H9 (cell line): ENCODE results near the gene ARL4C. TPM values are rescaled to one million over a fixed set of nuclear protein-coding genes. Genes with fewer than 3 reads are reported as not detected.

ENCODE experiments used
- DNase-seq: peaks from one replicate; pipeline ENCODE4 v3.0.0-alpha.2; 2017
- H2AFZ ChIP-seq: one replicate; pipeline ENCODE4 v1.6.1; 2013; ENCODE audit warnings: mild to moderate bottlenecking, low read length, control low read depth, moderate library complexity
- H2AK5ac ChIP-seq: 2 replicates; pipeline ENCODE4 v1.6.1; 2013; ENCODE audit warnings: low read length, control low read depth, mixed read lengths; ENCODE audit not compliant: insufficient read length
- H2BK120ac ChIP-seq: one replicate; pipeline ENCODE4 v1.6.1; 2013; ENCODE audit warnings: low read depth, mild to moderate bottlenecking, low read length, control low read depth, inconsistent platforms; ENCODE audit not compliant: poor library complexity, severe bottlenecking
- H2BK12ac ChIP-seq: 2 replicates; pipeline ENCODE4 v1.6.1; 2013; ENCODE audit warnings: low read length, control low read depth, mixed read lengths, low read depth; ENCODE audit not compliant: insufficient read length
- H2BK15ac ChIP-seq: 2 replicates; pipeline ENCODE4 v1.6.1; 2013; ENCODE audit warnings: low read depth, low read length, control low read depth
- H2BK20ac ChIP-seq: one replicate; pipeline ENCODE4 v1.6.1; 2013; ENCODE audit warnings: low read depth, mild to moderate bottlenecking, low read length, control low read depth, inconsistent platforms; ENCODE audit not compliant: poor library complexity, severe bottlenecking
- H2BK5ac ChIP-seq: 2 replicates; pipeline ENCODE4 v1.6.1; 2013; ENCODE audit warnings: low read length, control low read depth, mixed read lengths; ENCODE audit not compliant: insufficient read length
- H3K14ac ChIP-seq: 2 replicates; pipeline ENCODE4 v1.6.1; 2013; ENCODE audit warnings: low read length, control low read depth; ENCODE audit not compliant: insufficient read depth
- H3K18ac ChIP-seq: 2 replicates; pipeline ENCODE4 v1.6.1; 2013; ENCODE audit warnings: low read depth, mild to moderate bottlenecking, mixed read lengths, low read length, control low read depth; ENCODE audit not compliant: insufficient read length
- H3K23ac ChIP-seq: 2 replicates; pipeline ENCODE4 v1.6.1; 2013; ENCODE audit warnings: low read length, control low read depth, mixed read lengths, low read depth; ENCODE audit not compliant: insufficient read length
- H3K23me2 ChIP-seq: 2 replicates; pipeline ENCODE4 v1.6.1; 2013; ENCODE audit warnings: low read depth, mild to moderate bottlenecking, mixed read lengths, low read length, control low read depth; ENCODE audit not compliant: insufficient read length, poor library complexity, severe bottlenecking
- H3K27ac ChIP-seq: 2 replicates; pipeline ENCODE4 v1.5.1; 2013; ENCODE audit warnings: low read length, control low read depth, mixed read lengths, low read depth; ENCODE audit not compliant: insufficient read length
- H3K27me3 ChIP-seq: 2 replicates; pipeline ENCODE4 v1.6.1; 2013; ENCODE audit warnings: low read length, control low read depth, inconsistent platforms; ENCODE audit not compliant: insufficient read depth
- H3K4ac ChIP-seq: 2 replicates; pipeline ENCODE4 v1.6.1; 2013; ENCODE audit warnings: low read depth, mild to moderate bottlenecking, control low read depth, inconsistent platforms, low read length, moderate library complexity
- H3K4me1 ChIP-seq: 2 replicates; pipeline ENCODE4 v1.6.1; 2013; ENCODE audit warnings: low read length, control low read depth, inconsistent platforms; ENCODE audit not compliant: insufficient read depth
- H3K4me2 ChIP-seq: 2 replicates; pipeline ENCODE4 v1.6.1; 2013; ENCODE audit warnings: low read length, control low read depth, mixed read lengths; ENCODE audit not compliant: insufficient read length, insufficient read depth
- H3K56ac ChIP-seq: 2 replicates; pipeline ENCODE4 v1.6.1; 2013; ENCODE audit warnings: low read depth, mild to moderate bottlenecking, mixed read lengths, low read length, control low read depth; ENCODE audit not compliant: insufficient read length
- H3K79me1 ChIP-seq: 2 replicates; pipeline ENCODE4 v1.6.1; 2013; ENCODE audit warnings: low read depth, mild to moderate bottlenecking, moderate library complexity, low read length, control low read depth, inconsistent platforms; ENCODE audit not compliant: insufficient read depth, poor library complexity, severe bottlenecking
- H3K79me2 ChIP-seq: 2 replicates; pipeline ENCODE4 v1.6.1; 2013; ENCODE audit warnings: low read length, control low read depth, inconsistent platforms; ENCODE audit not compliant: insufficient read depth
- H3K9ac ChIP-seq: 2 replicates; pipeline ENCODE4 v1.6.1; 2013; ENCODE audit warnings: low read length, control low read depth, mixed read lengths; ENCODE audit not compliant: insufficient read length; ENCODE audit errors: extremely low read depth
- H3K9me3 ChIP-seq: one replicate; pipeline ENCODE4 v1.6.1; 2013; ENCODE audit warnings: low read depth, low read length, inconsistent platforms; ENCODE audit not compliant: control insufficient read depth
- H3T11ph ChIP-seq: one replicate; pipeline ENCODE4 v1.6.1; 2013; ENCODE audit warnings: mild to moderate bottlenecking, low read length, control low read depth, inconsistent platforms
- H4K20me1 ChIP-seq: one replicate; pipeline ENCODE4 v1.6.1; 2013; ENCODE audit not compliant: control insufficient read depth, insufficient read length, insufficient read depth
- H4K5ac ChIP-seq: 2 replicates; pipeline ENCODE4 v1.6.1; 2013; ENCODE audit warnings: low read depth, mild to moderate bottlenecking, mixed read lengths, low read length, control low read depth; ENCODE audit not compliant: insufficient read length
- H4K8ac ChIP-seq: replicated peaks from 2 replicates; pipeline ENCODE4 v1.6.1; 2013; ENCODE audit warnings: low read length, control low read depth, mixed read lengths, low read depth; ENCODE audit not compliant: insufficient read length
- H4K91ac ChIP-seq: 2 replicates; pipeline ENCODE4 v1.6.1; 2013; ENCODE audit warnings: low read depth, mild to moderate bottlenecking, moderate library complexity, mixed read lengths, low read length, control low read depth; ENCODE audit not compliant: insufficient read length
- H3K27ac Mint-ChIP-seq, 3 experiments: 2 replicates in 2 of 3; 3 replicates in 1 of 3; pipeline ENCODE4 v1.8.0; 2020 to 2021; ENCODE audit warnings: mixed read lengths in 3 of 3, mild to moderate bottlenecking in 1 of 3, moderate library complexity in 1 of 3
- H3K27me3 Mint-ChIP-seq: 2 replicates; pipeline ENCODE4 v1.8.0; 2021; ENCODE audit warnings: low read depth, mild to moderate bottlenecking, moderate library complexity, mixed read lengths
- H3K36me3 Mint-ChIP-seq, 3 experiments: 2 replicates in 2 of 3; 3 replicates in 1 of 3; pipeline ENCODE4 v1.8.0; 2020 to 2021; ENCODE audit warnings: low read depth in 3 of 3, mixed read lengths in 3 of 3; ENCODE audit not compliant: insufficient read depth in 1 of 3
- H3K4me1 Mint-ChIP-seq, 2 experiments: 2 replicates each; pipeline ENCODE4 v1.8.0; 2020; ENCODE audit warnings: mixed read lengths in 2 of 2
- H3K4me3 Mint-ChIP-seq, 2 experiments: 2 replicates in 1 of 2; 3 replicates in 1 of 2; pipeline ENCODE4 v1.8.0; 2020 to 2021; ENCODE audit warnings: mild to moderate bottlenecking in 2 of 2, mixed read lengths in 2 of 2, moderate library complexity in 1 of 2
- H3K9me3 Mint-ChIP-seq, 2 experiments: 2 replicates in 1 of 2; 3 replicates in 1 of 2; pipeline ENCODE4 v1.8.0; 2020; ENCODE audit warnings: mild to moderate bottlenecking in 2 of 2, mixed read lengths in 2 of 2, moderate library complexity in 1 of 2
- CTCF ChIP-seq: fragments of 200-600 bp; sonication (generic); conservative IDR thresholded peaks from 3 replicates; pipeline ENCODE4 v1.8.0; 2021; ENCODE audit warnings: antibody characterized with exemption, mild to moderate bottlenecking
- WGBS: extraction: QIAGEN DNeasy Blood & Tissue Kit; methylation state at CpG from one replicate; pipeline ENCODE4 v1.1.7; 2013; ENCODE audit warnings: missing lambda C conversion rate, low lambda C conversion rate, mixed read lengths; ENCODE audit not compliant: insufficient read length; ENCODE audit errors: extremely low coverage; 5-methylcytosine and 5-hydroxymethylcytosine counted together
- total RNA-seq: library from RNA; stranded (reverse); gene quantifications from 2 replicates; pipeline ENCODE4 v1.2.1, GENCODE V29; 2021

Gene ARL4C
- total RNA-seq, 1 experiment from 2014 or later, result 12.0 TPM

GRCh38 chr2:234487356-234487755 lies 9.5 kb downstream of the ARL4C start:
- Histone ChIP-seq H3K4me2 (no peak overlapping the region), H3K56ac (no peak overlapping the region), H3K23me2 (no peaks in the 10 kb centered on the region), H2BK12ac (no peak overlapping the region), H3K18ac (no peak overlapping the region), H3T11ph (no peak overlapping the region), H3K14ac (no peak overlapping the region), H3K27me3 (no peaks in the 10 kb centered on the region), H4K20me1 (no peaks in the 10 kb centered on the region), H3K27ac (no peak overlapping the region), H2BK15ac (no peak overlapping the region), H3K79me1 (no peaks in the 10 kb centered on the region), H4K5ac (no peak overlapping the region), H3K9me3 (no peaks in the 10 kb centered on the region), H2AFZ (no peak overlapping the region), H3K4me1 (no peaks in the 10 kb centered on the region), H3K79me2 (no peaks in the 10 kb centered on the region), H4K91ac (no peak overlapping the region), H3K23ac (no peak overlapping the region), H2BK120ac (no peak overlapping the region), H2BK20ac (no peak overlapping the region), H2AK5ac (no peak overlapping the region), H3K9ac (no peak overlapping the region), H3K4ac (no peak overlapping the region), H4K8ac (no peak overlapping the region), H2BK5ac (no peak overlapping the region)
- WGBS, result no CpG with 5 or more reads among the region's 3 CpGs
- no peak overlapping the region for H3K27ac Mint-ChIP-seq
- peaks cover 12% of the 10 kb centered on the region for H3K27me3 Mint-ChIP-seq
- TF ChIP-seq CTCF, result no peak
- no peak for DNase-seq
- H3K4me1 Mint-ChIP-seq, result peaks cover 5 to 14% of the 10 kb centered on the region in 2 experiments
- H3K36me3 Mint-ChIP-seq, result no peaks in the 10 kb centered on the region; a peak in 1 of 7 replicates
- no peak overlapping the region for H3K4me3 Mint-ChIP-seq
- H3K9me3 Mint-ChIP-seq, result no peaks in the 10 kb centered on the region
